Measurements from ENCODE around the gene SCAPER. TPM values are rescaled to one million over a fixed set of nuclear protein-coding genes. Genes with fewer than 3 reads are reported as not detected.
A peak's percentile ranks its signal among the peaks of the same experiment; 100 is the strongest.

The SCAPER gene
- total and polyA plus RNA-seq, 10 of the 15 experiments (the other 5 are each of a cell fraction or from before 2014, with no cell fraction given), result 1.0 to 7.7 (median 3.9) TPM

- POLR2A ChIA-PET, result no interaction called here
These were observed 339.8 kb downstream of the SCAPER start for GRCh38 chr15:76565366-76565765.

More at GRCh38 chr15:76565366-76565765, 339.8 kb downstream of the SCAPER start:
- Histone ChIP-seq H4K20me1 (ENCODE audit: control insufficient read depth, insufficient read depth) (no peaks in the 10 kb centered on the region), H3K27me3 (replicated peaks in 1 of 2; ENCODE audit: control insufficient read depth in 2 of 2, insufficient read depth in 2 of 2, low read length in 1 of 2) (no peaks in the 10 kb centered on the region), H3K36me3 (ENCODE audit: control insufficient read depth in 2 of 2, insufficient read depth in 2 of 2, low read length in 1 of 2) (no peaks in the 10 kb centered on the region), H3K27ac (ENCODE audit: control insufficient read depth, insufficient read depth) (no peak overlapping the region), H3K4me3 (no peak overlapping the region), H3K9ac (ENCODE audit: control insufficient read depth, insufficient read depth, low read length) (no peak overlapping the region), H3K9me3 (replicated peaks; ENCODE audit: control insufficient read depth, insufficient read depth, low read length) (no peaks in the 10 kb centered on the region; the same call in 2 of the 3 replicates), H3K4me2 (ENCODE audit: control insufficient read depth, insufficient read depth) (no peak overlapping the region), H2AFZ (ENCODE audit: control insufficient read depth, low read depth, low read length) (no peak overlapping the region), H3K79me2 (ENCODE audit: control insufficient read depth, insufficient read depth, low read length) (no peaks in the 10 kb centered on the region), H3K4me1 (ENCODE audit: control insufficient read depth, insufficient read depth, low read length) (no peaks in the 10 kb centered on the region)
- CTCF ChIA-PET, result no interaction called here
- RAD21 ChIA-PET (ENCODE audit: unreplicated experiment), result no interaction called here
- no peak for ATAC-seq
- SMC1A ChIA-PET (ENCODE audit: uncharacterized antibody, unreplicated experiment), result interaction anchor here (0.6 kb wide), 2 partner anchors 41 to 415 kb away, joined by 3 read pairs; no protein-coding TSS in a partner anchor
- in situ Hi-C loops (cut with MboI), result no loop called here
- intact Hi-C loops (cut with micrococcal nuclease; ENCODE audit: unreplicated experiment), result no loop called here
- no peak for DNase-seq (ENCODE audit: low read depth, low spot score)
- peak; percentile 27 for FAIRE-seq
- no TSS peak for BruUV-seq (replicated peaks)
- 4% methylated on average over 1 of the region's 1 CpG for WGBS (ENCODE audit: insufficient coverage, insufficient replicate concordance, low lambda C conversion rate, missing lambda C conversion rate)
- TF ChIP-seq RELB (IDR thresholded peaks at IDR 0.05; ENCODE audit: low read depth) (no peak), MEF2B (IDR thresholded peaks at IDR 0.05; ENCODE audit: partially characterized antibody, poor library complexity, severe bottlenecking) (no peak), RAD51 (IDR thresholded peaks at IDR 0.05) (no peak), SKIL (IDR thresholded peaks at IDR 0.05; ENCODE audit: low read depth, poor library complexity, severe bottlenecking) (no peak), JUNB (IDR thresholded peaks at IDR 0.05) (no peak), MTA2 (IDR thresholded peaks at IDR 0.05; ENCODE audit: low read depth) (no peak)

Measured in GM12878 (cell line).